Embryonic facial prominence (tissue), 1 donor: ENCODE data around the gene CEP112.

Experiments used
- DNase-seq: peaks from one replicate; pipeline ENCODE4 v3.0.0-alpha.2; 2016; ENCODE audit errors: extremely low spot score

CEP112 gene

DNA sequence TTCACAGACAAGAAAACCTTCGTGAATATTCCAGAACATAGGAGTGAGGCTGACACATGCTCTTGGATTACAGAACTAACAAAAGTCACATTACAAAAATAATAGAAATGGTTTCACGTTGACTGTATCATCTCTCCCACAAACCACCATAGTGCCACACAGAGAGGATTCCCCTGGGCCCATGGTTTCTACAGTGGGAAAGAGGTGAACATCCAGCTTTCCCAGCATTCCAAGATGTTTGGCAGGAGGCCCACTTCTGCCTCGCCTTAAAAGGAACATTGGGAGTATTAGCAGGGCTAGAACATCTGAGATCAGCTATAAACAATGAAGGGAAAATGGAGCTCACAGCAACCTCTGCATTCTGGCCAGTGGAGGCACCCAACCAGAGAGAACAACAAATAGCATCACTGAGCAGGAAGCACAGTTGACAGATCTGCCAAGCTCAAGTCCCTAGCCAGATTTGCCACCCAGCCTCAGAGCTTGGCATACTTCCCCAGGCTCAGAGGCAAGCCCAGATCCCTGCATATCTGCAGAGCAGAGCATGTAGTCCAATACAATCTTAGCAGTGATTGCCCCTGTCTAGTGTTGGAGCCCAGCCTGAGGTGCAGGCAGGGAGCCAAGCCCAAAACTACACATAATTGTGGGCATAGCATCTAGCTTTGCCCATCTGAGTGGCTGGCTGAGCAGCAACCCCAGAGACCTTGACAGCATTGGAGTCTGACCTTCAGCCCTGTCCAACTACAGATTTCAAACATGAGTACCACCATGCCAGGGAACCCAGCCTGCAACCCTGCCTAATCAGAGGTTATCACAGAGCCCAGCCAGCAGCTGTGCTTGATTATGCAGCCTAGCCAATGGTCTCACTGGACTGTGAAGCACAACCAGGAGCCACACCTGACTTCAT, 260.4 kb downstream of the CEP112 start:
- DNase-seq: no peak

DNA sequence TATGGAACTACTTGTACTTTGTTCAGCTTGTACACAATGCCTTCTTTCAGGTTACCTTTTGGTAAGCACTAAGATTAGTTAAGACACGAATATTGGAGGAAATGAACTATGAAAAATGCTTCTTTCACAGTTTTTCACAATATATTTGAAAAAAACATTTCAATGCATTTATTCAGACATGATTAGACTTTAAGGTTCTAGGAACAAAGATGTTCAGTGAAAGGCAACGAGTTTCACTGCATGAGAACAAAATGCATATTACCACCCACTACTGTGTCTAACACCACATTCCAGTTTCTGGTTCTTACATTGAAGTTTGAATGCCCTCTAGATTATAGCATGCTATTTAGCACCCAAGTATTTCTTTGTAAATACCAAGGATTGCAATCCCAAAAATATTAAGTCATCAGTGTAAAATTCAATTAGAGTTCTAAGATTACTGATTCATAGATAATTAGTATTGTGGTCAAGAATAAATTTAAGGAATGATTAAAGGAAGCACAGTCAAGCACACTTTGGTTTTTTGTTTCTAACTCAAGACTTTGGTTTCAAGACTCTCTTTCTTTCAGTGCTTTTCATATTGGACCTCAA, 261.7 kb downstream of the CEP112 start:
- DNase-seq: no peak

DNA sequence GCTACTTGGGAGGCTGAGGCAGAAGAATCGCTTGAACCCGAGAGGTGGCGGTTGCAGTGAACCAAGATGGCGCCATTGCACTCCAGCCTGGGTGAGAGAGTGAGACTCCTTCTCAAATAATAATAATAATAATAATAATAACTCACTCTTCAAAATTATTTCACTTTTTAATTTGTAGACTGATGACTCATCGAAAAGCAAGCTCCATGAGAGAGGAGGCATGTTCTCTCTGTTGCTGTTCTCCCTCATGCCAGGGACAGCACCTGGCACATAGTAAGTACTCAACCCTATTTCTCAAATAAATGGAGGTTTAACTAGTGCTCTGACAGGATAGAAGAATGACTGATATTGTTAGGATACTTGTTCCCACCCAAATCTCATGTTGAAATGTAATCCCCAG, 265.3 kb downstream of the CEP112 start:
- no peak for DNase-seq

DNA sequence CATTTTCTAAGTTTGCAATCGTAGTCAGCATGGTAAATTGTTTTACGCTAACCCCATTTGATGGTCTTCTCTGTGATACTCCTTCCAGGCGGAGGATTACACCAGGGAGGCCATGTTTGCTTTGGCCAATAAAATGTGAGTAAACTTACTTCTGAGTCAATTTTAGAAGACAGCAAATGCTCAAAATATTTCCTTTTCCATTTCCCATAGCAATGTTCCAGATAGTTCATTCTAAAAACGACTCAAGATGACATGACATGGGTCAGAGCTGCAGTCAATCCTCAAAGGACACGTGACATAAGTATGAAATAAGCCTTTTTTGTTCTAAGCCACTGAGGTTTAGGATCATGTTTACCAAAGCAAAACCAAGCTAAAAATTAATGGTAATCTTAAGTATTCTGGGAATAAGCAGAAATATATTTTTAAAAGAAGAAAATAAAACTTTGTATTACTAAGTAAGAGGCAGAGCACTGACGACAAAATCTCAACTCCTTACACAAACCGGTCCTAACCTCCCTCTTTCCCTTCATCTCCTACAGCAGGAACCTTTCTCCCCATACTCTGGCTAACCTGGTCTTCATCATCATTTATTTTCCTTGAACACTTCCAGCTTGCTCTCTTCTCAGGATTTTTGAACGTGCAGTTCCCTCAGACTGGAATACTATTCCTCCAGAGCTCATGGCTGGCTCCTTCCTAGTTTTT, 266.2 kb downstream of the CEP112 start:
- DNase-seq: no peak

DNA sequence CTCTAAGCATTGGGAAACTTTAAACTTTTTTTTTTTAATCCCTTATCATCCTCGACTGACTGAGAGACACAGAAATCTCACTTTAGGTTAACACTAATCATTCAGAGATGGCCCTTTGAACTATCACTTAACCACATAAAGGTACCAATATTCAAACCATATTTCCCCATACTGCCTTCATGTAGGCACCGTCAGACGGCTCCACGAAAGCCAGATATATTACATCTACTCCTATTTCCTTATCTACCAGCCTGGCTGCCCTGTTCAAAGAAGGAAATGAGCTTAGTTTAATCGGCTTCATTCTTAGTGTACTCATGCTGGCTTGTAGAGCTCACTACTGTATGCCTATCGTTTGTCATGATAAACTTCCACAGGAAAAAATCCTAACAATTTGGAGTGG, 270.9 kb downstream of the CEP112 start:
- no peak for DNase-seq

DNA sequence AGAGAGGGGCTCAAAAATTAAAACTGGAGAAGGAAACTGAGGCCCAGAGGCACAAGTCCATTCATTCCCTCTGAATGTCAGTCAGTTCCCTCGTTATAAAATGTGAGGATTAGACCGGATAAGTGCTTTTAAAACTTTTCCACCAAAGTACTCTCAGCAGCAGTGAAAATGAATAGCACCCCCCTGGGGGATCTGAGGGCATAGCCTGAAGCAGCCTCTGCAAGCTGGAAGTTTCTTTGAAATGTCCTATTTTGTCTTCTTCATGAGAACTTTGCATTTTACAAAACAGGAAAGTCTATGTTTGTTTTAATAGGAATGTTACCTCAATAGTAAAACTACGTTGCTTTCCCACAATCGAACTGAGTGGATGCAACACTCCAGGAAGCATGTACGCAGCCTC, 273.0 kb downstream of the CEP112 start:
- DNase-seq: no peak

DNA sequence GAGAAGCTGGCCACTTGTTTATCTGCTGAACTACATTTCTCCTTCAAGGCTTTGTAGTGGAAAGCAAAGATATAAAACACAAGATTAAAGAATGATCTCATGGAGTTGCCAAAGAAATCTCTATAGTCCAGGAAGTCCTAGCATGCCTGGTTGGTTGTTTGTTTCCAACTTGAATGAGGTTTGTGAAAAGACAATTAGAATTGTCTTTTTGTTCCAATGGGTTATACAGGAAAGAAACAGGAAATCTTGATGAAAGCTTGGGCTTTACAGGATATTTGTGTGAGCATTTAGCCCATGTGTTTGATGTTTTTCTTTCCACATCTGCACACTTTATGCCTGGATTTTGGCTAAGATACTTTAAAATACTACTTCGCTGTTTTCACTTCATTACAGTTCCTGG, 273.4 kb downstream of the CEP112 start:
- no peak for DNase-seq

DNA sequence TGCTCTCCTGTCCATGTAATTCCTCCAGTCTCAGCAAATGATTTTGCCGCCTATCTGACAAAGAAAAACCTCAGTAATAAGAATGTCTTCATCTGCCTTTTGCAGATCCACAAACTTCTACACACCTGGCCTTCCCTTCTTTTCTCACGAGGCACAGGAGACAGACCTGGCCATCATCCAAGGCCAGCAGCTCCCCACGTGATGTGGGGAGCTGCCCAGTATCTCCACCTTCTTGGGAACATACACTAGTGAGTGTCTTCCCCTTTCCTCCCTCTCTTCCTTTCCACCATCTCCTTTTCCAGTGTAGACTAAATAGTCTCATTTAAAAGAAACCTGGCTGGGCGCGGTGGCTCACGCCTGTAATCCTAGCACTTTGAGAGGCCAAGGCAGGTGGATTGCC, 274.4 kb downstream of the CEP112 start:
- no peak for DNase-seq

DNA sequence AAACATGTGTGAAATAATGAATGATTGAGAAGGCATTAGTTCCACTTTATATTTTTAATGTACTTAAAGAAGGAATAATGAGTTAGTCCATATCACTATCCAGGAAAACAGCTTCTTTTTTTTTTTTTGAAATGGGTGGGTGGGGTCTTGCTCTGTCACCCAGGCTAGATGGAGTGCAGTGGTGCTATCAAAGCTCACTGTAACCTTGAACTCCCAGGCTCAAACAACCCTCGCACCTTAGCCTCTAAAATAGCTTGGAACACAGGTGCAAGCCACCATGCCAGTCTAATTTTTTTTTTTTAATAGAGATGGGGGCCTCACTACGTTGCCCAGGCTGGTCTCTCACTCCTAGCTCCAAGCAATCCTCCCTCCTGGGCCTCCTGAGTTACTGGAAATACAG, 275.5 kb downstream of the CEP112 start:
- no peak for DNase-seq

DNA sequence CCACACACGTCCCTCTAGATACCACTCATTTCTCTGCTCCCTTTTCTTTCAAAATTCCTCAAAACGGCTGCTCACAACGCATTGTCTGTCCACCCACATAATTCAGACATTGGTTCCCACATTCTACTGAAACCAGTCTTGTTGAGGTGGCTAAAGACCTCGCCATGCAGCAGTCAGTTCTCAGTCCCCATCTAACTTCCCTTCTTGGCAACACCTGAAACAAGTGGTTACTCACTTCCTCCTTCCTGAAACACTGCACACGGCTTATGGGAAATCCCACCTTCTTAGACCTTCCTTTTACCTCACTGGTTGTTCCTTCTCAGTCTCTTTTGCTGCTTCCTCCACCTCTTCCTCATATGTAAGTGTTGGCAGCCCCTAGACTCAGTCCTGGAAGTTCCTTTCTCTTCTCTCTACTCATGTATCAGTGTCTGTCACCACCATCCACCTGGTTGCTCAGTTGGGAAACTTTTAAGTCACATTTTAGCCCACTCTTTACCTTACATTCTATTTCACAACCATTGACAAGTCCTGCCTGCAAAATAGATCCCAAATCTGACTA, 277.1 kb downstream of the CEP112 start:
- DNase-seq: no peak

DNA sequence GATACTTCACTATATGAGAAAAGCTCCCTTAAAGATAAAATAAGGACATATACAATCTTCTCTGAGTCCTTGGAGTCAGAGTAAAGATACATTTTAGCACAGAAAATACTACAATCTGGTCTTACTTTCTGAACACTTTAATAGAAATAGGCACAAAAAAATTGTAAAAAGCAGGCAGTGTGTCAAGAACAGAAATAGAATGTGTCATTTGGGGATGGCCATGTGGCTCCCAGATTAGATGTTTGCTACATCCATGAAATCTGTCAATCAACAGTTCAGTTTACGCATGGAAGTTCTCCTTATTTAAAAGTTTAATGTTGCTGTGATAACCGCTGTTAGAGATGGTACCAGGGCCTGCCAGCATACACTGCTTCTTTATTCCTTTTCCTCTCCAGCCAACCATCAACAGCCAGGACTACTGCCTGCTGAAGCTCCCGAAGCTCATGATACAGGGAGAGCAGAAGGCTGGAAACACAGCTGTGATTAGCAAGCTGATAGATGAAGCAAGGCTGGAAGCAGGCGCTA, 278.5 kb downstream of the CEP112 start:
- DNase-seq: no peak

DNA sequence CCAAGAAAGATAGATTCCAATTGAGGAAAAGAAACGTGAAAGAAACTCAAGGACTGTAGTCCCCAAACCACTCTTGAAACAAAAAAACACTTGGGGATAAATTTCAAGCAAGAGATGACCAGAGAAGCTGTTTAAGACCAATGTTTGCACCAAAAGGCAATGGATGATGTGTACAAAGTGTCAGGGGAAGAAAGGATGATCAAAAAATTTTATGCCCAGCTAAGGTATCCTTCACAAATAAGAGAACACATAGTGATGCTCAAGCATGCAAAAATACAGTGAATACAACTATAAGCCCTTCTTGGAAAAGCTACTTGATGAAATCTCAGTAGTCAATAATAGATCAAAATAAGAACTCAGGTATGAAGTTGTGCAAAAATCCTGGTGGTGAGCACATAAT, 281.1 kb downstream of the CEP112 start:
- no peak for DNase-seq

DNA sequence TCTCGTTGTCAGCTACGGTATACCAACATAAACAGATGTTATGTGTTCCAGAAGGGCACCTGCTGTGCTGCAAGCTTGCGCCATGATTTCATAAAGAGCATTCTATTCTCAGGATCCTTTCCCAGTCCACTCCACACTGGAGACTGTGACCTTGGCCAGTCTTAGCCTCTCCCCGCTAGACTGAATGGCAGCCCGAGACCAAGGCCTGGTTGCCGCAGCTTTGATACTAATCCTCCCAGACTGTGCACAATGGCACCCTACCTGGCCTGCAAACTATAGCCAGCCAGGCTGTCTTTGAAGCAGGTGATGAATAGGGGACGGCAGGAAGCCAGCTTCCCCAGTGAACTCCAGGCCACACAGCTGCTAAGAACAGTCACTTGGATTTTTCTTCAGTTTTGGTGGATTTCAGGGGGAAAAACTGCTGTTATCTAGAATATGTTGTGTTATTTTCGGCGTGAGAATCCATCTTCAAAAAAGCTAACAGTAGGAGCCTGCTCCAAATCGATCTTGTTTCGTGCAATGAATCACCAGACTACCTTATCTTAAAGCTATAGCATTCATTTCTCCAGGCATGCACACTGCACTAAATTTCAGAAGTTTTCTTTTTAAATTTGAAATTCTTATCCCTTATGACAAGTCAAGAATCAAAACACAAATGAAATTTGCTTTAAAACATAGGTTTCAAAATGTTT, 289.0 kb downstream of the CEP112 start:
- no peak for DNase-seq

DNA sequence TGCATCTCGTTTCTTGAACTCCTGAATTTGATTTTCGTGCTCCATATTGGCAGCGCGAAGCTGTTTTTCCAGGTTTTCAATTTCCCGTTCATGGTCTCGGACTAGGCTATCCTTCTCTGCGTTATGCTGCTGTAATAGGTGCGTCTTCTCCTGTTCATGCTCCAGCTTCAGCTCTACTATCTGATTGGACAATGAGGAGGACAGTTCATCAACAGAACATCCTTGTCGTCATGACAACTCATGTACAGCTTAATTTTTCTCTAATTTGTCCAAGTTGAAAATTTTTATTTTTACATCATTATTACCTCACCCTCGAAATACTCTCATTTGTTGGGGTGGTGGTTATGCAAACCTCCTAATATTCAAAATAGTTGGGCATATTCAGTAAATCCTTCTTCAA, 289.8 kb downstream of the CEP112 start:
- no peak for DNase-seq

DNA sequence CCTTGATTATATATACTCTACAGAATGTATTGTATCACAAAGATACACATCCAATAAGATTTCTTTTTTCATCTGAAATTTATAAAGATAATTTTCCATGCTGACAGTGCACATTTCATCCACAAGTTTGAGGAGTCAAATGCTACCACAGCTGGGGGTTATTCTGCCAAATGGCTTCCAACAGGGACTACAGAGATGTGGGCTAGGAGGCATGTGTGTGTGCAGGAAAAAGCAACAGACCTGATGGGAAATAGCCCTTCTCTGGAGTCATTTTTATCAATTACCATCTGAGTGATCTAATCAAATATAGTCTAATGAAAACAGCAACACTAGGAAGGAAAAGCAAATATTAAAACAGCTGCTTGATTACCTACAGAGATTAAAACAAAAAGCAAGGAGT, 290.5 kb downstream of the CEP112 start:
- no peak for DNase-seq

DNA sequence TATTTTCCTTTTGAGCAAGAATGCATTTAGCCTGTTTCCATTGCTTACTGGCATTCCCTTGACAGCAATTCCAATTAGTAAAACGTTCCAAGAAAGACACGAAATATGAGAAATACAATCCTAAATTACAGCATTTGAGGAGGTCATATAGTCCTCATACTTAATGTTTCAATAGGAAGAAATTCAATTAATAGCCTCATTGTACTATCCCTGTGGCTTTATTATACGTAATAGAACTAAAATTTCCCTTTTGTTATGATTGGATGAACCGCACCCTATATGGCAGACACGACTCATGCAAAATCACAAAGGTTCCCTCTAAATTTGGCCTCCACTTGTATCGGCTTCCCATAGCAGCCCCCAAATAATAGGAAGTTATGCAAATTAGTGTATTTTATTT, 291.7 kb downstream of the CEP112 start:
- DNase-seq: no peak

DNA sequence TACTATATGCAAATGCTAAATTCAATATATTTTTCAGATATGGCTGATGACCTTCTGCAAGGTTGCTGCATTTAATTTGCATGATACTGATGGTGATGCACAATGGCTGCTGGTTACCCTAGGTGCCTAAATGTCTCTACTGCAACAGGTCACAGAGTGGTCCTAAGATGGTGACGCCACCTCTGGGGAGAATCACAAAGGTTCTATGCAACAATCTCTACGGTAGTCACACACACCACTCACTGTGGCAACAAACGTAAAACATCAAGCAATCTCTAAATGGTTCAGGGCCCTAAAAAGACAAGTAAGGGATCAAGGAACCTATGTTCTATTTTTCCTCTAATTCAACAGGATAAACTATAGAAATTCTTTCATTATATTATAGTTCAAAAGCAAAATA, 293.3 kb downstream of the CEP112 start:
- DNase-seq: no peak

DNA sequence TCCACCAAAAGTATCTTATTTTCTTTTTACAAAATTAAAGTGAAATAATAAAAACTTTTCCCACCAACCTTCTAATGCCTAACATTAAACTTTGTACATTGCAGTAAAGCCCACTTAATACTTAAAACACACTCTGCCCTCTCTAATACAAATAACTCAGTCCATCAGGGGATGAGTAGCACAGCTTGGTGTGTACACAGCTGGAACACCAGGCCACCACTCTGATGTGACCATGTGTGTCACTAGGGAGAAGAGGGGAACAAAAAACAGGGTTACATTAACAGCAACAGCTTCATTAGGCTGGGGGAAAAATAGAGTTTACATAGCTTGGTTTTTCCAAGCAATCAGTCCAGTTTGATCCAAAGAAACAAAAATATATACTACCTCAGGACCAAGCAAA, 295.0 kb downstream of the CEP112 start:
- no peak for DNase-seq

DNA sequence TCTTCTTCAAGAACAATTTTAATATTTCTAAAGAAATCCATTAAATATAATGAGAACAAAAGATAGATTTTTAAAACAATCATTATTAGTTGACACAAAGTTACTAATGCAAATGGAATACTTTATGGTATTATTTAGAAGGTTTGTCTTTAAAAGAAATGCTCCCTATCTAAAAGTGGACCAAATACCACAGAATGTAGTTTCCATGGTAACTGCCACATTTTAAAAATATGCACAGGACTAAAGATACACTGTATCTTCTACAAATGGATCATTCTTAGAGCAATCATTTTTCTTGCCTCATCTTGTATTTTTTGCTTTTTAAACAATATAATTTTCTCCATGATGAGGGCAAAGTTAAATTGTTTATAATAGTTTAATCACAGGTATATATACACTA, 296.0 kb downstream of the CEP112 start:
- no peak for DNase-seq

DNA sequence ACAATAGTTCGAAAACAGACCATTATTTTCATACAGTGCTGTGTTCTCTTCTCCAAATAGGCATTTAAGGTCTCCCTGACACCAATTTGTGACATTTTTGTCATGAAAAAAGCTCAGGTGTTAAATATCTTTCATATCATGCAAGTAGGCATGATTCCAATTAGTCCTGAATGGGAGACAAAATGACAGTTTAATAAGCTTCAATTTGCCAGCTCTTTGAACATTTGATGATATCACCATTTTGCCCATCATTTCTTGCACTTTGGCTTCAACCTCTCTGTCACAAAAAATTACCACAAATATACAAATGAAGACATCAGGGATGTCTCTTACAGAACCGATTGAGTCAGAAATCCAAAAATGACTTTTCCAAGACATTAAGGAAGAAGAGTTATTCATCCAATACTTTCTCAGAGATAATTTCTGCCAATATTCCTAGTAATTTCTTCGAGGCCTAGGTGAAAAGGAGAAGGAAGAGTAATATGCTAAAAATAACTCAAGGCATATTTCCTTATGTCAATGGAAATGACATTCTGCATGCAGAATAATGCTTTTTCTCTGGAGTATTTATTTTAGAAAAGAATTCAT, 298.1 kb downstream of the CEP112 start:
- no peak for DNase-seq

DNA sequence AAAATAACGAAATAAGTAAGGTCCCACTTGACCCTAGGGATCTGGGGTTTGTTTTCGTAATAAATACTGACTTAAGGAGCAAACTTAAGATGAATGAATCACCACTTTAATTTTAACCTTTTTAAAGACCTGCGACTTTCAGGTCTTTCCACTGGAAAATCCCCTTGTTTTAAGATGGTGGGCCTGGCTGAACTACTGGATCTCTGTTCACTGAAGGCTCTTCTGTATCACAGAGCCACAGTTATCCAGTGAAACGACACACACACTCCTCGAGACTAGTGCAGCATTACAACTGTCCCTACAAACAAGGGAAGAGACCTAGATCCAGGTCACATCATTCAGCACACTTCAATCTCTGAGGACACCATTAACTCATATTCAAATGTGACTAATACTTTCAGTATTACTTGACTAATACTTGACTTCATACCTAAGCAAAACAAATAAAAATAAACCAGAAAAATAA, 299.0 kb downstream of the CEP112 start:
- no peak for DNase-seq
